CD4-positive, alpha-beta T cell (primary cell): Measurements from ENCODE around the gene EPS15. TPM values are rescaled to one million over a fixed set of nuclear protein-coding genes. Genes with fewer than 3 reads are reported as not detected.

Experiments
- ATAC-seq: fragments of 200-7000 bp; cut with Tn5 transposase; one replicate; pipeline ENCODE4 v1.10.0; 2022; ENCODE audit warnings: mild to moderate bottlenecking; ENCODE audit not compliant: poor library complexity
- CTCF ChIA-PET: fragments of 350-600 bp; sonication (Branson Sonifier 250); formaldehyde crosslinking; loops from one replicate; lab custom pipeline; 2021; ENCODE audit warnings: antibody characterized with exemption, inconsistent platforms; lab: Charles Lee
- POLR2A ChIA-PET: fragments of 350-600 bp; sonication (Branson Sonifier 250); formaldehyde crosslinking; loops from one replicate; lab custom pipeline; 2021; ENCODE audit warnings: antibody characterized with exemption, inconsistent platforms; lab: Charles Lee
- DNase-seq, 14 experiments: peaks; one replicate each; pipeline ENCODE4 v3.0.0-alpha.2; 2013 to 2020; ENCODE audit warnings: mixed read lengths in 2 of 14
- H3K27ac ChIP-seq, 2 donors: one replicate each; pipeline versions ENCODE4 v1.5.1 to v1.7.0; 2013; ENCODE audit warnings: low read length in 2 of 2, low read depth in 1 of 2, mild to moderate bottlenecking in 1 of 2
- H3K27me3 ChIP-seq, 2 experiments: 1 replicate in 1 of 2; 2 replicates in 1 of 2; pipeline versions ENCODE4 v1.6.1 to v1.7.0; 2013; ENCODE audit warnings: low read length in 2 of 2, control low read depth in 1 of 2, mild to moderate bottlenecking in 1 of 2, moderate library complexity in 1 of 2; ENCODE audit not compliant: insufficient read depth in 2 of 2, control insufficient read depth in 1 of 2
- H3K36me3 ChIP-seq: one replicate; pipeline ENCODE4 v1.6.1; 2013; ENCODE audit warnings: low read length, control low read depth; ENCODE audit not compliant: insufficient read depth
- H3K4me1 ChIP-seq: one replicate; pipeline ENCODE4 v1.6.1; 2013; ENCODE audit warnings: low read length, control low read depth; ENCODE audit not compliant: insufficient read depth
- H3K4me3 ChIP-seq: one replicate; pipeline ENCODE4 v1.5.1; 2013; ENCODE audit warnings: mild to moderate bottlenecking, low read length, moderate library complexity
- H3K9me3 ChIP-seq, 2 experiments: 1 replicate in 1 of 2; 2 replicates in 1 of 2; pipeline versions ENCODE4 v1.6.1 to v1.7.0; 2013; ENCODE audit warnings: low read length in 2 of 2, mild to moderate bottlenecking in 2 of 2, control low read depth in 1 of 2, moderate library complexity in 1 of 2; ENCODE audit not compliant: control insufficient read depth in 1 of 2, insufficient read depth in 1 of 2
- H3K27ac Mint-ChIP-seq: one replicate; pipeline ENCODE4 v1.8.0; 2020; ENCODE audit warnings: mixed read lengths
- H3K27me3 Mint-ChIP-seq: one replicate; pipeline ENCODE4 v1.8.0; 2021; ENCODE audit warnings: mixed read lengths
- H3K36me3 Mint-ChIP-seq: one replicate; pipeline ENCODE4 v1.8.0; 2021; ENCODE audit warnings: low read depth, mixed read lengths
- H3K4me1 Mint-ChIP-seq: one replicate; pipeline ENCODE4 v1.8.0; 2021; ENCODE audit warnings: low read depth, mixed read lengths
- H3K4me3 Mint-ChIP-seq: one replicate; pipeline ENCODE4 v1.8.0; 2020; ENCODE audit warnings: mild to moderate bottlenecking, mixed read lengths
- H3K9me3 Mint-ChIP-seq: one replicate; pipeline ENCODE4 v1.8.0; 2020; ENCODE audit warnings: mixed read lengths
- CTCF ChIP-seq: fragments of 200-600 bp; IDR thresholded peaks from one replicate; pipeline ENCODE4 v1.8.0; 2022; ENCODE audit warnings: antibody characterized with exemption, mild to moderate bottlenecking
- intact Hi-C, 2 experiments: fragments of 100-400 bp; cut with DNase I in 1 of 2; cut with micrococcal nuclease in 1 of 2; formaldehyde crosslinking; loops; one replicate each; pipeline versions ENCODE4 v1.15.1 to v1.9.0; 2023 to 2025; cut with DNase I, micrococcal nuclease
- total RNA-seq, 174 experiments: library from RNA in 2 of 174; stranded (reverse) in 2 of 174; gene quantifications; one replicate each; pipeline ENCODE4 v1.2.3 and lab custom pipeline; 2021 to 2026

The EPS15 gene
- total RNA-seq, 2 experiments from 2014 or later = 44.5 to 47.9 TPM

- POLR2A ChIA-PET = no interaction called here
- intact Hi-C loops = no loop called here
Observed at GRCh38 chr1:51322417-51323101, 196.5 kb downstream of the EPS15 start.

DNA sequence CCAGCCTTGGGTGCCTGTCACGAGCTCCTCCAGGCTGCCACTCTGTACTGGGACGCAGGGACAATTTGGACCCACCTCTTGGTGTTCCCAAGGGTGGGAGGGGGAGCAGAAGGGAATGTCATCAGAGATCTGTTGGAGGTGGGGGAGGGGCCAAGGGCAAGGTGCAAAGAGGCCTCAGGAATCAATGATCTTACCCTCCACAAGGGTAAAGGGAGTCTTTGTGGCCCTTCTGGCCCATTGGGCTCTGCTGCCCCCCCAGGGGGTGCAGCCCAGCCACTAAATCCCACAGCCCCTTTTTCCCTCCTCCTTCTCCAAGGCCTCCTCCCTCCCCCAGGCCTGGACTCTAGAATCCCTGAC, 197.2 kb downstream of the EPS15 start:
- ChIA-PET POLR2A (no interaction called here), CTCF (no interaction called here)
- intact Hi-C loops = no loop called here
- no peaks in the 10 kb centered on the region for H3K36me3 Mint-ChIP-seq
- Histone ChIP-seq H3K4me3 (no peak overlapping the region), H3K27ac (no peak overlapping the region), H3K36me3 (no peaks in the 10 kb centered on the region), H3K9me3 (no peaks in the 10 kb centered on the region), H3K27me3 (peaks cover 2 to 7% of the 10 kb centered on the region in 2 experiments), H3K4me1 (no peaks in the 10 kb centered on the region)
- no peaks in the 10 kb centered on the region for H3K9me3 Mint-ChIP-seq
- no peak overlapping the region for H3K27ac Mint-ChIP-seq
- H3K4me1 Mint-ChIP-seq = no peaks in the 10 kb centered on the region
- DNase-seq (no peak), ATAC-seq (no peak)
- H3K4me3 Mint-ChIP-seq = no peak overlapping the region
- H3K27me3 Mint-ChIP-seq = peaks cover 9% of the 10 kb centered on the region
- no peak for TF ChIP-seq CTCF

More at GRCh38 chr1:51322417-51323101, 196.5 kb downstream of the EPS15 start:
- no peak overlapping the region for H3K27ac ChIP-seq
- DNase-seq (no peak), ATAC-seq (no peak)
- CTCF ChIA-PET = no interaction called here
- no peak overlapping the region for H3K27ac Mint-ChIP-seq
- no peaks in the 10 kb centered on the region for H3K4me1 Mint-ChIP-seq
- no peak overlapping the region for H3K4me3 ChIP-seq
- H3K27me3 Mint-ChIP-seq = peaks cover 13% of the 10 kb centered on the region
- H3K36me3 Mint-ChIP-seq = no peaks in the 10 kb centered on the region
- H3K4me1 ChIP-seq = no peaks in the 10 kb centered on the region
- peaks cover 4 to 7% of the 10 kb centered on the region in 2 experiments for H3K27me3 ChIP-seq
- no peak for TF ChIP-seq CTCF
- H3K9me3 ChIP-seq = no peaks in the 10 kb centered on the region
- no peaks in the 10 kb centered on the region for H3K36me3 ChIP-seq
- H3K4me3 Mint-ChIP-seq = no peak overlapping the region
- H3K9me3 Mint-ChIP-seq = no peaks in the 10 kb centered on the region

- no peak overlapping the region for H3K27ac ChIP-seq
- no peaks in the 10 kb centered on the region for H3K4me1 ChIP-seq
- no peak for TF ChIP-seq CTCF
- H3K9me3 ChIP-seq = no peaks in the 10 kb centered on the region
- Mint-ChIP-seq H3K27me3 (peaks cover 6% of the 10 kb centered on the region), H3K9me3 (no peaks in the 10 kb centered on the region), H3K27ac (no peak overlapping the region), H3K4me1 (no peaks in the 10 kb centered on the region), H3K4me3 (no peak overlapping the region), H3K36me3 (no peaks in the 10 kb centered on the region)
- no peaks in the 10 kb centered on the region for H3K36me3 ChIP-seq
- ATAC-seq = no peak
- ChIA-PET POLR2A (no interaction called here), CTCF (no interaction called here)
- intact Hi-C loops = no loop called here
- peaks cover 0 to 3% of the 10 kb centered on the region in 2 experiments for H3K27me3 ChIP-seq
- no peak for DNase-seq
- H3K4me3 ChIP-seq = no peak overlapping the region
Observed at GRCh38 chr1:51320967-51321923, 197.8 kb downstream of the EPS15 start.
